SK-N-SH treated with all-trans-retinoic acid at 6 μM for 48 hours (cell line): ENCODE data around the gene CNPY4.
A peak's percentile ranks its signal among the peaks of the same experiment; 100 is the strongest.

Experiments used
- ARNTL ChIP-seq: fragments of 450-650 bp; formaldehyde crosslinking; IDR thresholded peaks from 2 replicates; pipeline ENCODE4 v1.5.0; 2020; ENCODE audit warnings: low read depth, mild to moderate bottlenecking, moderate library complexity, borderline replicate concordance
- ESRRG ChIP-seq: fragments of 250-450 bp; sonication (Bioruptor Pico); IDR thresholded peaks from 2 replicates; pipeline ENCODE4 v1.6.1; 2021; ENCODE audit warnings: mild to moderate bottlenecking
- ZNF70 ChIP-seq: fragments of 450-650 bp; formaldehyde crosslinking; IDR thresholded peaks from 2 replicates; pipeline ENCODE4 v1.5.0; 2020; ENCODE audit warnings: mild to moderate bottlenecking, moderate library complexity
- TF ChIP-seq, protein P1 (sequence below): fragments of 250-450 bp; sonication (Bioruptor Pico); IDR thresholded peaks from 2 replicates; pipeline ENCODE4 v1.8.0; 2020; ENCODE audit warnings: mild to moderate bottlenecking, moderate library complexity, borderline replicate concordance

GRCh38 chr7:100148559-100149328 is 29.3 kb downstream of the CNPY4 start, which contains the start of gene LAMTOR4:
- TF ChIP-seq, protein P1, sequence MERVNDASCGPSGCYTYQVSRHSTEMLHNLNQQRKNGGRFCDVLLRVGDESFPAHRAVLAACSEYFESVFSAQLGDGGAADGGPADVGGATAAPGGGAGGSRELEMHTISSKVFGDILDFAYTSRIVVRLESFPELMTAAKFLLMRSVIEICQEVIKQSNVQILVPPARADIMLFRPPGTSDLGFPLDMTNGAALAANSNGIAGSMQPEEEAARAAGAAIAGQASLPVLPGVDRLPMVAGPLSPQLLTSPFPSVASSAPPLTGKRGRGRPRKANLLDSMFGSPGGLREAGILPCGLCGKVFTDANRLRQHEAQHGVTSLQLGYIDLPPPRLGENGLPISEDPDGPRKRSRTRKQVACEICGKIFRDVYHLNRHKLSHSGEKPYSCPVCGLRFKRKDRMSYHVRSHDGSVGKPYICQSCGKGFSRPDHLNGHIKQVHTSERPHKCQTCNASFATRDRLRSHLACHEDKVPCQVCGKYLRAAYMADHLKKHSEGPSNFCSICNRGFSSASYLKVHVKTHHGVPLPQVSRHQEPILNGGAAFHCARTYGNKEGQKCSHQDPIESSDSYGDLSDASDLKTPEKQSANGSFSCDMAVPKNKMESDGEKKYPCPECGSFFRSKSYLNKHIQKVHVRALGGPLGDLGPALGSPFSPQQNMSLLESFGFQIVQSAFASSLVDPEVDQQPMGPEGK (CRISPR knock-in tag): 0 out of 2 replicates have a peak, but pooled peaks have one; percentile 46
- TF ChIP-seq ZNF70 (CRISPR knock-in tag) (no peak), ESRRG (CRISPR knock-in tag) (no peak), ARNTL (no peak)
